Measurements from ENCODE around the gene ARAF. TPM values are rescaled to one million over a fixed set of nuclear protein-coding genes. Genes with fewer than 3 reads are reported as not detected.

Gene ARAF
- total and polyA plus RNA-seq, 2 of the 13 experiments (the other 11 are each of a cell fraction or from before 2014, with no cell fraction given), result 18.0 to 33.1 TPM

DNA sequence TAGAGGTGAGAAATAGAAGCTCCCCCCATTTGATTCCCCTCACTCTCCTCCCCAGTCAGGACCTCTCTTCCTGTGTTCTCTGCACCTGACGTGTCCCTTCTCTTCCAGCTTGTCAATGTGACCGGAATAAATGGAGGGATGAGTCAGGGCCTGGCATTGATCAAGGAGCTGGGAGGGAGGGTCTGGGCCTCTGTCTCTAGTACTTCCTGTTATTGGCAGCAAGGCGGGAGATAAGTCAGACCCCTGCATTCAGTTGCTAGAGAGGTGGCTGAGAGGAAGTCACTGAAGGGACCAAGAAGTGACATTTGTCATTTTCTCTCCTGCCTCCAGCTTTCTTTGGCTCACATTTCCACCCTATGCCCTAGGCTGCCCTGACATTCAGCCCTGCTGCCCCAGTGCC lies 42.9 kb upstream of the ARAF start:
- Histone ChIP-seq H3K9ac (ENCODE audit: insufficient read depth, low read depth, low read length) (no peak overlapping the region), H3K4me1 (ENCODE audit: insufficient read depth, low read length) (no peaks in the 10 kb centered on the region; the same call in 1 of the 2 replicates), H3K9me3 (ENCODE audit: low read length) (no peaks in the 10 kb centered on the region), H4K20me1 (ENCODE audit: insufficient read depth, low read length) (no peaks in the 10 kb centered on the region), H3K27ac (ENCODE audit: extremely low read length, insufficient read depth, low read length) (no peak overlapping the region), H3K4me2 (ENCODE audit: low read depth, low read length) (no peak overlapping the region), H3K27me3 (ENCODE audit: control insufficient read depth in 1 of 2, insufficient read depth in 2 of 2, low read length in 2 of 2) (no peaks in the 10 kb centered on the region), H3K4me3 (replicated peaks in 1 of 3; ENCODE audit: insufficient read depth in 1 of 3, low read depth in 2 of 3, low read length in 3 of 3) (no peak overlapping the region), H2AFZ (ENCODE audit: low read length) (no peak overlapping the region), H3K79me2 (ENCODE audit: insufficient read depth, low read length) (no peaks in the 10 kb centered on the region), H3K36me3 (replicated peaks in 1 of 2; ENCODE audit: control insufficient read depth in 1 of 2, insufficient read depth in 2 of 2, low read length in 2 of 2) (no peaks in the 10 kb centered on the region)
- in situ Hi-C loops (cut with HindIII; ENCODE audit: extremely low pct_ligation_motif_present, low pct_unique_long_range_greater_than_20kb), result no loop called here
- TF ChIP-seq CC2D1A (CRISPR knock-in tag; IDR thresholded peaks at IDR 0.05) (no peak), RBFOX2 (IDR thresholded peaks at IDR 0.05; ENCODE audit: low read depth, low read length) (no peak), REL (CRISPR knock-in tag; conservative IDR thresholded peaks at IDR 0.05) (no peak), FOSL2 (CRISPR knock-in tag; IDR thresholded peaks at IDR 0.05) (peak; percentile 36; the same call in 1 of the 2 replicates), ZNF746 (CRISPR knock-in tag; IDR thresholded peaks at IDR 0.05) (no peak), SAP130 (CRISPR knock-in tag; IDR thresholded peaks at IDR 0.05; ENCODE audit: low read depth) (0 out of 2 replicates have a peak, but pooled peaks have one; percentile 9), ZFP82 (CRISPR knock-in tag; IDR thresholded peaks at IDR 0.05; ENCODE audit: borderline replicate concordance) (no peak), ZBTB20 (CRISPR knock-in tag; IDR thresholded peaks at IDR 0.05; ENCODE audit: borderline replicate concordance, low read depth) (no peak)
- DNase-seq (ENCODE audit: low spot score) (peak; percentile 18), ATAC-seq (no peak), FAIRE-seq (no peak)
- 10% methylated on average over 3 of the region's 3 CpGs for WGBS (ENCODE audit: low lambda C conversion rate)
- POLR2A ChIA-PET, result no interaction called here
- BruUV-seq (replicated peaks), result no TSS peak
- CTCF ChIA-PET (ENCODE audit: low intra/inter-chr PET ratio, low total read pairs), result no interaction called here
- intact Hi-C loops (cut with micrococcal nuclease; ENCODE audit: unreplicated experiment), result no loop called here

DNA sequence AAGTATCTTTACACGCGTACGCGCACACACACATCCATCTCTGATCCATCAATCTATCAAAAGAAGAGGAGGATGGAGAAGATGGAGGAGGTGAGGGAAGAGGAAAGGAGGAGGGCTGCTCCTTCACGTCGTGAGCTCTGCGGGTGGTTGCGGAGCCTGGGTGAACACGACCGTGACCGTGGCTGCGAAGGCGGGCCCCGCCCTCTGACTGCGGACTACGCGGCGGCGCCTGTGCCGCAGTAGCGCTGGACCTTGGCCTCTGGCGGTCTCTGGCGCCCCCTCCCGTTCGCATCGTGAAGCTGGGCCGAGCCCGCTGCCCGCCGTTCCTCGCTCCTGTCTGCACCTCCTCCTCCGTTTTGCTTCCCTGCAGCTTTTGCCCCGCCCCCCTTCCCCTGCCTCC lies 37.7 kb upstream of the ARAF start:
- DNase-seq (ENCODE audit: low spot score) (peak; percentile 17), FAIRE-seq (peak; percentile 21), ATAC-seq (peak; percentile 98)
- H4K20me1 ChIP-seq (ENCODE audit: insufficient read depth, low read length), result no peaks in the 10 kb centered on the region
- no peaks in the 10 kb centered on the region for H3K4me1 ChIP-seq (ENCODE audit: insufficient read depth, low read length)
- CTCF ChIA-PET (ENCODE audit: low intra/inter-chr PET ratio, low total read pairs), result interaction anchor here (0.7 to 1.2 kb wide), 3 partner anchors 26 to 330 kb away, joined by 4 to 7 read pairs (median 5); partner anchors contain the start of gene UBA1
- H3K36me3 ChIP-seq (replicated peaks in 1 of 2; ENCODE audit: control insufficient read depth in 1 of 2, insufficient read depth in 2 of 2, low read length in 2 of 2), result no peaks in the 10 kb centered on the region
- peak overlapping the region; percentile 34 to 69 (median 51); a peak in 4 of 6 replicates for H3K4me3 ChIP-seq (replicated peaks in 1 of 3; ENCODE audit: insufficient read depth in 1 of 3, low read depth in 2 of 3, low read length in 3 of 3)
- in situ Hi-C loops (cut with HindIII; ENCODE audit: extremely low pct_ligation_motif_present, low pct_unique_long_range_greater_than_20kb), result loop anchor here (5.0 kb wide), 1 partner anchor 331 kb away; the partner anchor contains the start of gene UBA1
- H3K27me3 ChIP-seq (ENCODE audit: control insufficient read depth in 1 of 2, insufficient read depth in 2 of 2, low read length in 2 of 2), result peaks cover 0 to 5% of the 10 kb centered on the region in 2 experiments; a peak in 1 of 5 replicates
- no peak overlapping the region for H2AFZ ChIP-seq (ENCODE audit: low read length)
- POLR2A ChIA-PET, result interaction anchor here (0.7 to 1.0 kb wide), 2 partner anchors 329 to 333 kb away, joined by 3 read pairs; no protein-coding TSS in a partner anchor
- H3K4me2 ChIP-seq (ENCODE audit: low read depth, low read length), result peak overlapping the region; percentile 73
- intact Hi-C loops (cut with micrococcal nuclease; ENCODE audit: unreplicated experiment), result loop anchor here (2.0 kb wide), 1 partner anchor 26 kb away; no protein-coding TSS in a partner anchor
- no TSS peak for BruUV-seq (replicated peaks)
- no peaks in the 10 kb centered on the region for H3K79me2 ChIP-seq (ENCODE audit: insufficient read depth, low read length)
- 23% methylated on average over 4 of the region's 33 CpGs for WGBS (ENCODE audit: low lambda C conversion rate)
- H3K27ac ChIP-seq (ENCODE audit: extremely low read length, insufficient read depth, low read length), result no peak overlapping the region
- H3K9me3 ChIP-seq (ENCODE audit: low read length), result no peaks in the 10 kb centered on the region
- H3K9ac ChIP-seq (ENCODE audit: insufficient read depth, low read depth, low read length), result no peak overlapping the region
- TF ChIP-seq FOXJ3 (CRISPR knock-in tag; IDR thresholded peaks at IDR 0.05; ENCODE audit: borderline replicate concordance), result no peak
- TF ChIP-seq ZFP1 (CRISPR knock-in tag; IDR thresholded peaks at IDR 0.05), result no peak
- TF ChIP-seq, protein P1, sequence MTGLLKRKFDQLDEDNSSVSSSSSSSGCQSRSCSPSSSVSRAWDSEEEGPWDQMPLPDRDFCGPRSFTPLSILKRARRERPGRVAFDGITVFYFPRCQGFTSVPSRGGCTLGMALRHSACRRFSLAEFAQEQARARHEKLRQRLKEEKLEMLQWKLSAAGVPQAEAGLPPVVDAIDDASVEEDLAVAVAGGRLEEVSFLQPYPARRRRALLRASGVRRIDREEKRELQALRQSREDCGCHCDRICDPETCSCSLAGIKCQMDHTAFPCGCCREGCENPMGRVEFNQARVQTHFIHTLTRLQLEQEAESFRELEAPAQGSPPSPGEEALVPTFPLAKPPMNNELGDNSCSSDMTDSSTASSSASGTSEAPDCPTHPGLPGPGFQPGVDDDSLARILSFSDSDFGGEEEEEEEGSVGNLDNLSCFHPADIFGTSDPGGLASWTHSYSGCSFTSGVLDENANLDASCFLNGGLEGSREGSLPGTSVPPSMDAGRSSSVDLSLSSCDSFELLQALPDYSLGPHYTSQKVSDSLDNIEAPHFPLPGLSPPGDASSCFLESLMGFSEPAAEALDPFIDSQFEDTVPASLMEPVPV (CRISPR knock-in tag; IDR thresholded peaks at IDR 0.05), result no peak
- TF ChIP-seq, protein P2, sequence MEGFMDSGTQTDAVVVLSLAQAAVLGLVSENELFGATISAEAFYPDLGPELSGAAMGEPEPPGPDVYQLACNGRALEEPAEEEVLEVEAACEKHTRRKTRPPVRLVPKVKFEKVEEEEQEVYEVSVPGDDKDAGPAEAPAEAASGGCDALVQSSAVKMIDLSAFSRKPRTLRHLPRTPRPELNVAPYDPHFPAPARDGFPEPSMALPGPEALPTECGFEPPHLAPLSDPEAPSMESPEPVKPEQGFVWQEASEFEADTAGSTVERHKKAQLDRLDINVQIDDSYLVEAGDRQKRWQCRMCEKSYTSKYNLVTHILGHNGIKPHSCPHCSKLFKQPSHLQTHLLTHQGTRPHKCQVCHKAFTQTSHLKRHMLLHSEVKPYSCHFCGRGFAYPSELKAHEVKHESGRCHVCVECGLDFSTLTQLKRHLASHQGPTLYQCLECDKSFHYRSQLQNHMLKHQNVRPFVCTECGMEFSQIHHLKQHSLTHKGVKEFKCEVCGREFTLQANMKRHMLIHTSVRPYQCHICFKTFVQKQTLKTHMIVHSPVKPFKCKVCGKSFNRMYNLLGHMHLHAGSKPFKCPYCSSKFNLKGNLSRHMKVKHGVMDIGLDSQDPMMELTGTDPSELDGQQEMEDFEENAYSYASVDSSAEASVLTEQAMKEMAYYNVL (CRISPR knock-in tag; IDR thresholded peaks at IDR 0.05; ENCODE audit: borderline replicate concordance), result no peak
- TF ChIP-seq SETDB1 (CRISPR knock-in tag; IDR thresholded peaks at IDR 0.05; ENCODE audit: borderline replicate concordance), result no peak
- TF ChIP-seq SP4 (CRISPR knock-in tag; IDR thresholded peaks at IDR 0.05), result no peak
